ENCODE measurements around the gene GDF7.
"Not testable (repeated sequence)": the region's sequence is repeated elsewhere in the genome, so short reads cannot be mapped to it uniquely, and the experiment has no call there.

Gene GDF7

DNA sequence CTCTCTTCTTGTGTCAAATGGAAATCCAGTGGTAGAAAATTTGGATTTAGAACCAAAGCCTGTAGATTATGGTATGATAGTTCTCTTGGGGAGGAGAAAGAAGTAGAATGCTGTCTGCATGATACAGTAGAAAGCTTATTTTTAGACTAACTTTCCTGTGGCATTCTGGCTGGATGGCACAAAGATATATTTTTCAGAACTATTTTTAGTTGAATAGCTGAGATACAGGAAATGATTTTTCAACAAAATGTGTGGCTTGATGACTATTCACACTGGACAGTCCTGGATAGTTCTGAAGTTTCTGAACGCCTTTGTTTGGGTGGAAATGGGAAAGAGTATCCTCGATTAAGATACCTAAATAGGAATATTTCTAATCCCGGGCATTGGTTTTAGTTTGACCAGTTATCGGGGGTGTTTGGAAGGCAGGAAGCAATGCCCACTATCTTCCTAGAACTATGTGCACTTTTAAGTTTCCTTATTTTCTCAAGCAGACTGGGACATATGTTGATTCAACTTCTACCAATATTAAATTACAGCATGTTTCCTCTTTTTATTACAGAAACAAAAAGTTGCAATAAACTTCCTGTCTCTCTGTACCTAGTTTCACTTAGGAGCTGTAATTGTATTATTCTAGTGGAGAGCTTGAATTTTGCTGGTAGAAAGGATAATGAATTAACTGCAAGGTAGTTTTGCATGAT is 32.1 kb downstream of the GDF7 start:
- no peak for DNase-seq (ENCODE audit: low read depth in 2 of 2)

DNA sequence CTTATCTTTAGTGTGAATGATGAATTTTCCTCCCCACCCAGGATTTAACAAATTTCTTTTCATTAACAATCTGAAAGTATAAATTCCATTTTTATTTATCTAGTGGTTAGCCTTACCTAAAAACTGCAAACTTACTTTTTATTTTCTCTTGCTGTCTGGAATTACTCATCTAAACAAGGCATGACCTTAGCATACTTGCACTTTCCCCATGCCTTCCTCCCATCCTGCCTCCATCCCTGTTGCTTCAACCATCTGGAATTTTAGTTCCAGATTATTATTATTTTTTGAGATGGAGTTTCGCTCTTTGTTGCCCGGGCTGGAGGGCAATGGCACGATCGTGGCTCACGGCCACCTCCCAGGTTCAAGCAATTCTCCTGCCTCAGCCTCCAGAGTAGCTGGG is 35.6 kb downstream of the GDF7 start:
- DNase-seq (ENCODE audit: low read depth in 2 of 2): no peak

DNA sequence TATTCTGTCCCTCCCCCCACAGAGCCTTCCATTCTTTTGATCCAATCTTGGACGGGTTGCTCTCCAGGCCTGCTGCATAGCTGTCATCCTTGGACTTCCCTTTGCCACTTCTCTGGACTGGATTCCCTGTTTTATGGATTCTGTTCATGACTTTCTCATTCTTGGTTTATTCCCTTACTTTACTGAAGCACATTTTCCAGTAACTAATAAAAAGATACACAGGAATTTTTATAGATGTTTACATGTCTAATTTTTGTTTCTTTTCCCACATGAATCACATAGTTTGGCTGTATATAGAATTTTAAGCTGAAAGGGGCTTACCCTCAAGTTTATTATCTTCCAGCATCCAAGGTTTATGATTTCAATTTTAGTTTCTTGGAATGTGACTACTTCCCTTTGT is 37.9 kb downstream of the GDF7 start:
- DNase-seq (ENCODE audit: low read depth in 2 of 2): no peak

DNA sequence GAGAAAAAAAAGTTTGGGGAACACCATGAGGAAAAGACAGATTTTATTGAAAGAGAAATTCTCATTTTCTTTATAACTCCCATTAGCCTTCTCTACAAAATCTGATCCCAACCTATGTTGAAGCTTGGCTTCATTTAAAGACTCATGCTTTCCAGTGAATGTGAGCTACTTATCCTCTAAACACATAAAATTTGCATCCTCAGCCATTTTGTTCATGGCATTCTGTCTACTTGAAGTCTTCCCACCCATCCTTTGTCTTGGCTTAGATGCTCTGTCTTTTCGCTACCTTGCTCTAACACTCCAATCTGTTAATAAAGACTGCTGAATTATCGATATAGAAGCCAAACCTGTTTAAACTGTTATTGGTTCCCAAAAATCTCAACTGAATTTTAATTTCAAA is 39.3 kb downstream of the GDF7 start:
- no peak for DNase-seq (ENCODE audit: low read depth in 2 of 2)

DNA sequence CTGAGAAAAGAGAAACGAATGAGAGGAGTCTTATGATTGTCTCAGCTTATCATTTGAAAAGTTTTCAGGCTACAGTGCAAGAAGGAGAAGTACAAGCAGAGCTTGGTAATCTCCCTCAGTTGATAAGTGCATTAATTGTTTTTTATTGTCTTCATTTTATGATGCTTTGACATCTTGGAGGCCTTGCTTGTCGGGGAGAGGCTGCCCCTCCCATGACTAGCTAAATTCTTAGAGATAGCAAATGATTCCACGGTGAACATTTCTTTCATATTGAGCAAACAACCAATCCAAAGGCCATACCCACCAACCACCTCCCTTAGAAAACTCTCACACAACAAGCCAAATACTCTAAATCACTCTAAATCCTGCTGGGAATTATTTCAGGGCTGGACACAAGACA is 39.8 kb downstream of the GDF7 start:
- DNase-seq (ENCODE audit: low read depth in 2 of 2): no peak

DNA sequence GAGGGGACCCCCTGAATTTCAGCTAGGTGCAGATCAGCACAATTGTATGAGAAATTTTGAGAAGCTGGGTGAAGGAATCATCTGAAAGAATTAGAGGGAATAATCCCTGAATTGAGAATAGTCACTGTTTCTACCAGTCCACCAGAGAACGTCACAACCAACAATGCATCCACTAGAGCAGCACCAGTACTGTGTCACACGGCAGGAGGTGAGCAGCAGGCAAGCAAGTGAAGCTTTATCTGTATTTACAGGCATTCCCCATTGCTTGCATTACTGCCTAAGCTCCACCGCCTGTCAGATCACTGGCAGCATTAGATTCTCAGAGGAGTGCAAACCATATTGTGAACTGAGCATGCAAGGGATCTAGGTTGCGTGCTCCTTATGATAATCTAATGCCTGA is 40.7 kb downstream of the GDF7 start:
- no peak for DNase-seq (ENCODE audit: low read depth in 2 of 2)

DNA sequence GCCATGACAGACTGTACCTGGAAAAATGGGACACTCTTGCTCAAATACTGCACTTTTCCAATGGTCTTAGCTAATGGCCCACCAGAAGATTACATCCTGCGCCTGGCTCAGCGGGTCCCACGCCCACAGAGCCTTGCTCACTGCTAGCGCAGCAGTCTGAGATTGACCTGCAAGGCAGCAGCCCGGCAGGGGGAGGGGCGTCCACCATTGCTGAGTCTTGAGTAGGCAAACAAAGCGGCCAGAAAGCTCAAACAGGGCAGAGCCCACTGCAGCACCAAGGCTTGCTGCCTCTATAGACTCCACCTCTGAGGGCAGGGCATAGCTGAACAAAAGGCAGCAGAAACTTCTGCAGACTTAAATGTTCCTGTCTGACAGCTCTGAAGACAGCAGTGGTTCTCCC is 44.7 kb downstream of the GDF7 start:
- not testable (repeated sequence) for DNase-seq (ENCODE audit: low read depth in 2 of 2)

DNA sequence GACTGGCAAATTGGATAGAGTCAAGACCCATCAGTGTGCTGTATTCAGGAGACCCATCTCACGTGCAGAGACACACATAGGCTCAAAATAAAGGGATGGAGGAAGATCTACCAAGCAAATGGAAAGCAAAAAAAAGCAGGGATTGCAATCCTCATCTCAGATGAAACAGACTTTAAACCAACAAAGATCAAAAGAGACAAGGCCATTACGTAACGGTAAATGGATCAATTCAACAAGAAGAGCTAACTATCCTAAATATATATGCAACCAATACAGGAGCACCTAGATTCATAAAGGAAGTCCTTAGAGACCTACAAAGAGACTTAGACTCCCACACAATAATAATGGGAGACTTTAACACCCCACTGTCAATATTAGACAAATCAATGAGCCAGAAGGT is 46.6 kb downstream of the GDF7 start:
- DNase-seq (ENCODE audit: low read depth in 2 of 2): not testable (repeated sequence)

DNA sequence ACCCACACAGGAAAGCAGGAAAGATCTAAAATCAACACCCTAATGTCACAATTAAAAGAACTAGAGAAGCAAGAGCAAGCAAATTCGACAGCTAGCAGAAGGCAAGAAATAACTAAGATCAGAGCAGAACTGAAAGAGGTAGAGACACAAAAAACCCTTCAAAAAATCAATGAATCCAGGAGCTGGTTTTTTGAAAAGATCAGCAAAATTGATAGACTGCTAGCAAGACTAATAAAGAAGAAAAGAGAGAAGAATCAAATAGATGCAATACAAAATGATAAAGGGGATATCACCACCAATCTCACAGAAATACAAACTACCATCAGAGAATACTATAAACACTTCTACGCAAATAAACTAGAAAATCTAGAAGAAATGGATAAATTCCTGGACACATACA is 47.5 kb downstream of the GDF7 start:
- not testable (repeated sequence) for DNase-seq (ENCODE audit: low read depth in 2 of 2)

DNA sequence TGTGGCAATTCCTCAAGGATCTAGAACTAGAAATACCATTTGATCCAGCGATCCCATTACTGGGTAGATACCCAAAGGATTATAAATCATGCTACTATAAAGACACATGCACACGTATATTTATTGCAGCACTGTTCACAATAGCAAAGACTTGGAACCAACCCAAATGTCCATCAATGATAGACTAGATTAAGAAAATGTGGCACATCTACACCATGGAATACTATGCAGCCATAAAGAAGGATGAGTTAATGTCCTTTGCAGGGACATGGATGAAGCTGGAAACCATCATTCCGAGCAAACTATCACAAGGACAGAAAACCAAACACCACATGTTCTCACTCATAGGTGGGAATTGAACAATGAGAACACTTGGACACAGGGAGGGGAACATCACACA is 49.2 kb downstream of the GDF7 start:
- not testable (repeated sequence) for DNase-seq (ENCODE audit: low read depth in 2 of 2)

DNA sequence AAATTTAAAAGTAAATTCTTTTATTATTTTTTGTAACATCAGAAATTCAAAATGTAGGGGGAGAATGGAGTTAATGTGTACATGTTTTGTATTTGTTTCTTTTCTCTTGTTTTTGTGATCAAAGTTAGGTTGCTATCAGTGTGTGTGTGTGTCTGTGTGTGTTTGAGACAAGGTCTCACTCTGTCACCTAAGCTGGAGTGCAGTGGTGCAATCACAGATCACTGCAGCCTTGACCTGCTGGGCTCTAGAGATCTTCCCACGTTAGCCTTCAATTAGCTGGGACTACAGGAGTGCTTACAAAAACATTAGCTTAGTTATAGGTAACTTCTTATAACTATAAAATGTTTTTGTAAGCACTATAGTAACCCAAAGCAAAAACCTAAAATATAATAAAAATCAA is 50.7 kb downstream of the GDF7 start:
- DNase-seq (ENCODE audit: low read depth in 2 of 2): no peak

DNA sequence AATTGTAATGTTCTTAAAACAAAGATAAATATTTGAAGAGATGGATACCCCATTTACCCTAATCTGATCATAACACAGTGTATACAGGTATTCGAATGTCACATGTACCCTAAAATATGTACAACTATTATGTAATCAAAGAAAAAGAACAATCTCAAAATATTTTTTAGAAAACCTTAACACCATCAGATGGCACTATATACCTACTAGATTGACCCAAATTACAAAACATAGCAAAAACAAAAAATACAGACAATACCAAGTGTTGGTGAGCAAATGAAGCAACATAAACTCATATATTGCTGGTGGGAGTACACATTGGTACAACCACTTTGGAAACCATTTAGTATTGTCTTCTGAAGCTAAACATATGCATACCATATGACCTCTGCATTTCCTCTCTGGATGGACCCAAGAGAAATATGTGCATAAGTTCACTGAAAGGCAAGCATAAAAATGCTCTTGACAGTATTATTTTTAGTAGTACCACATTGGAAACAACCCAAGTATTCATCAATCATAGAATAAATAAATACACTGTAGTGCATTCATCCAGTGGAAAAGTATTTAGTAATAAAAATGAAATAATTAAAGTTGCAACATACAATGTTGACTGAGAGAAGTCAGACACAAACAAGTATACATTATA is 55.8 kb downstream of the GDF7 start:
- DNase-seq (ENCODE audit: low read depth in 2 of 2): no peak

DNA sequence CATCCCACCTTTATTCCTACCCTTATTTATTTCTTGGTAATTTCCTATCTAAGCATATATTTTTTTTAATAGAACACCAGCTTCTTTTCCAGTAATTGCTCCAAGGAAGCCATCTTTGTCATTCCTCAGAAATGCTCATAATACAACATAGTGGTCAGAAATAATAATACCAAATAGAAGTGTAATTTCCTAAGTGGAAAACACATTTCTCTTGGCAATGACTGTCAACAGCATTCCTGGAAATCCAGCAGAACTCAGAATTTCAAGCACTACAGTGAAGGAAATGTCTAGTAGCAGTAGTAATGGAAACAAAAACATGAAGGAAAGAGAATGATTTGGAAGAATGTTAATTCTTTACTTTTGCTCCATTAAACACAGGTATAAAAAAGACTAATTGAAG is 56.6 kb downstream of the GDF7 start:
- DNase-seq (ENCODE audit: low read depth in 2 of 2): no peak

DNA sequence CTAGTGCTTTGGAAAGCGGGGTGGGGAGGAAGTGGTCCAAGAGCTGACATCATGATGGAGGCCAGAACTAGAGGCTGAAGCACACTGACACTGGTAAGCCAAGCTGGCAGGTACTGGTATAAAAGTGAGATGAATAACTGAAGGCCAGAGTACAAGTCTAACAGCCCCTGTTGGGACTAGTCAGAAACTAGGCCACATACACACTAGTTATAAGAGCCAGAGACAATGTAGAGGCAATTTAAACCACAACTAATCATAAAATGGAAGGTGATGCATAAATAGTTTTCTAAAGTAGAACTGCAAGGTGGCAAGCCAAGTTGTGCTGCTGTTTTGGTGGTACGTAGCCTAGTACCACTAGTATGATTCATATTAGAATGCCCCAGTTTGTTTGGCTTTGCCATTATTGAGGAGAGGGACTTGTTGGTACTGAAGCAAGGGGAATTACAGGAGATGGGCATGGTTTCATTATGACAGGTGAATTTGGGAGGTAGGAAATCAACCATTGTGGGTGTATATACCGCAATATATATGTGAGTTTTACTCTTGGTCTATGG is 57.6 kb downstream of the GDF7 start:
- no peak for DNase-seq (ENCODE audit: low read depth in 2 of 2)

DNA sequence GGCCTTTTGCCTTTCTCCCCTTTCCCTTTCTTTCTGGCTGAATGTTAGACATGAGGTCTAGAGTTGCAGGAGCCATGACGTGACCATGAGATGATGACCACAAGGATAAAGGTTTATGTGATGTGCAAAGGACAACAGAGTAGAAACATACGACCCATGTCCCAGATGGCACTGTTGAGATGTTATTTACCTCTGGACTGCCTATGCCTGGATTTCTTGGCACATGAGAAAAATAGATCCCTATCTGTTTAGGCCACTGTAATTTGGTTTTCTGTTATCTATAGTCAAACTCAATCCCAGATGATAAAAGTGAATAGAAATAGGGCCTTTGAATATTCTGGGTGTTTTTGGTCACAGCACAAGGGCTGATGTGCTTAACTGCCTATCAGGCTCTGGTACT is 58.8 kb downstream of the GDF7 start:
- no peak for DNase-seq (ENCODE audit: low read depth in 2 of 2)

DNA sequence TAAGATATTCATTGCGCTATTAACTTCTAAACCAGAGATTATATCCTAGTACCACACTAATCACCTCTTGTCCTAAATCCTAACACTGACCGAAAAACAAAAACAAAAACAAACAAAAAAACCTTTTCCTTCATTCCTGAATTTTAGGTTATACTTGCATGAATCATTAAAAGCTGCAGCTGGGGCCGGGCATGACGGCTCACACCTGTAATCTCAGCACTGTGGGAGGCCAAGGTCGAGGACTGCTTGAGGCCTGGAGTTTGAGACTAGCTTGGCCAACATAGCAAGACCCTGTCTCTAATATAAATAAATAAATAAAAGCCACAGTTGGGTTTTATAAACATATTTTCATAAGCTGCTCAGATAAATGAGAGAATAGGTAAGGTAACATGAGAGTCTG is 60.0 kb downstream of the GDF7 start:
- DNase-seq (ENCODE audit: low read depth in 2 of 2): no peak

DNA sequence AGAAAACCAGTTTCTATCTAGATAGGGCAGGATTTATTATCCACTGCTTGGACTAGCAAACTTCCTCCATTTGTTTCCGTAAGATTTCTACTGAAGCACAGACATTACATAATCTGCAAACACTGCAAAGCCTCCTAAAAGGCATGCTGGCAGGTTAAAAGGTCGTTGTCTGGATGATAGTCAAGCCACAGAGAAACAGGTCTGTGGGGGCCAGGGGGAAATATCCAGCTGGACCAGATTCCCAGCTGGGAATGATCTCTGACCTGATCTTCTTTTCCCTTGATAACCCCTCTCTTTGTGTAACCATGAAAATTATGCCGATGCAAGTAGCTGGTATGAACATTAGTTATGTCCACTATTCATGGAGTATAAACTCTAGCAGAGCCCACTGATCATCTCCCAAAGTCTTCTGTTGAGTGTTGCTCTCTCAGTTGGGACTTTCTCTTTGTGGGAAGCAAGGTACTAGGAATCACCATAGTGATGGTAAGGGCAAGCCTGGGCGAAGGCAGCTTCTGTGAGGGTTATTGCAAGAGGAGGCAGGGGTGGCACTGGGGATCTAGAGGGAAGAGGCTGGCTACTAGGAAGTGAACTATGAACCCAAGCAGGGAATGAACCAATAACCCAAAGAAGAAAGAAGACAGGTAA is 61.3 kb downstream of the GDF7 start:
- no peak for DNase-seq (ENCODE audit: low read depth in 2 of 2)

All from stimulated activated CD8-positive, alpha-beta memory T cell treated with anti-CD3 and anti-CD28 coated beads, Interleukin-2, amount 100 ng/mL, for 48 hours (primary cell).